H9 (cell line): ENCODE measurements around the gene SIX1. TPM values are rescaled to one million over a fixed set of nuclear protein-coding genes. Genes with fewer than 3 reads are reported as not detected.

Experiments used
- DNase-seq: peaks from one replicate; pipeline ENCODE4 v3.0.0-alpha.2; 2017
- H2AFZ ChIP-seq: one replicate; pipeline ENCODE4 v1.6.1; 2013; ENCODE audit warnings: mild to moderate bottlenecking, low read length, control low read depth, moderate library complexity
- H2AK5ac ChIP-seq: 2 replicates; pipeline ENCODE4 v1.6.1; 2013; ENCODE audit warnings: low read length, control low read depth, mixed read lengths; ENCODE audit not compliant: insufficient read length
- H2BK120ac ChIP-seq: one replicate; pipeline ENCODE4 v1.6.1; 2013; ENCODE audit warnings: low read depth, mild to moderate bottlenecking, low read length, control low read depth, inconsistent platforms; ENCODE audit not compliant: poor library complexity, severe bottlenecking
- H2BK12ac ChIP-seq: 2 replicates; pipeline ENCODE4 v1.6.1; 2013; ENCODE audit warnings: low read length, control low read depth, mixed read lengths, low read depth; ENCODE audit not compliant: insufficient read length
- H2BK15ac ChIP-seq: 2 replicates; pipeline ENCODE4 v1.6.1; 2013; ENCODE audit warnings: low read depth, low read length, control low read depth
- H2BK20ac ChIP-seq: one replicate; pipeline ENCODE4 v1.6.1; 2013; ENCODE audit warnings: low read depth, mild to moderate bottlenecking, low read length, control low read depth, inconsistent platforms; ENCODE audit not compliant: poor library complexity, severe bottlenecking
- H2BK5ac ChIP-seq: 2 replicates; pipeline ENCODE4 v1.6.1; 2013; ENCODE audit warnings: low read length, control low read depth, mixed read lengths; ENCODE audit not compliant: insufficient read length
- H3K14ac ChIP-seq: 2 replicates; pipeline ENCODE4 v1.6.1; 2013; ENCODE audit warnings: low read length, control low read depth; ENCODE audit not compliant: insufficient read depth
- H3K18ac ChIP-seq: 2 replicates; pipeline ENCODE4 v1.6.1; 2013; ENCODE audit warnings: low read depth, mild to moderate bottlenecking, mixed read lengths, low read length, control low read depth; ENCODE audit not compliant: insufficient read length
- H3K23ac ChIP-seq: 2 replicates; pipeline ENCODE4 v1.6.1; 2013; ENCODE audit warnings: low read length, control low read depth, mixed read lengths, low read depth; ENCODE audit not compliant: insufficient read length
- H3K23me2 ChIP-seq: 2 replicates; pipeline ENCODE4 v1.6.1; 2013; ENCODE audit warnings: low read depth, mild to moderate bottlenecking, mixed read lengths, low read length, control low read depth; ENCODE audit not compliant: insufficient read length, poor library complexity, severe bottlenecking
- H3K27ac ChIP-seq: 2 replicates; pipeline ENCODE4 v1.5.1; 2013; ENCODE audit warnings: low read length, control low read depth, mixed read lengths, low read depth; ENCODE audit not compliant: insufficient read length
- H3K27me3 ChIP-seq: 2 replicates; pipeline ENCODE4 v1.6.1; 2013; ENCODE audit warnings: low read length, control low read depth, inconsistent platforms; ENCODE audit not compliant: insufficient read depth
- H3K4ac ChIP-seq: 2 replicates; pipeline ENCODE4 v1.6.1; 2013; ENCODE audit warnings: low read depth, mild to moderate bottlenecking, control low read depth, inconsistent platforms, low read length, moderate library complexity
- H3K4me1 ChIP-seq: 2 replicates; pipeline ENCODE4 v1.6.1; 2013; ENCODE audit warnings: low read length, control low read depth, inconsistent platforms; ENCODE audit not compliant: insufficient read depth
- H3K4me2 ChIP-seq: 2 replicates; pipeline ENCODE4 v1.6.1; 2013; ENCODE audit warnings: low read length, control low read depth, mixed read lengths; ENCODE audit not compliant: insufficient read length, insufficient read depth
- H3K56ac ChIP-seq: 2 replicates; pipeline ENCODE4 v1.6.1; 2013; ENCODE audit warnings: low read depth, mild to moderate bottlenecking, mixed read lengths, low read length, control low read depth; ENCODE audit not compliant: insufficient read length
- H3K79me1 ChIP-seq: 2 replicates; pipeline ENCODE4 v1.6.1; 2013; ENCODE audit warnings: low read depth, mild to moderate bottlenecking, moderate library complexity, low read length, control low read depth, inconsistent platforms; ENCODE audit not compliant: insufficient read depth, poor library complexity, severe bottlenecking
- H3K79me2 ChIP-seq: 2 replicates; pipeline ENCODE4 v1.6.1; 2013; ENCODE audit warnings: low read length, control low read depth, inconsistent platforms; ENCODE audit not compliant: insufficient read depth
- H3K9ac ChIP-seq: 2 replicates; pipeline ENCODE4 v1.6.1; 2013; ENCODE audit warnings: low read length, control low read depth, mixed read lengths; ENCODE audit not compliant: insufficient read length; ENCODE audit errors: extremely low read depth
- H3K9me3 ChIP-seq: one replicate; pipeline ENCODE4 v1.6.1; 2013; ENCODE audit warnings: low read depth, low read length, inconsistent platforms; ENCODE audit not compliant: control insufficient read depth
- H3T11ph ChIP-seq: one replicate; pipeline ENCODE4 v1.6.1; 2013; ENCODE audit warnings: mild to moderate bottlenecking, low read length, control low read depth, inconsistent platforms
- H4K20me1 ChIP-seq: one replicate; pipeline ENCODE4 v1.6.1; 2013; ENCODE audit not compliant: control insufficient read depth, insufficient read length, insufficient read depth
- H4K5ac ChIP-seq: 2 replicates; pipeline ENCODE4 v1.6.1; 2013; ENCODE audit warnings: low read depth, mild to moderate bottlenecking, mixed read lengths, low read length, control low read depth; ENCODE audit not compliant: insufficient read length
- H4K8ac ChIP-seq: replicated peaks from 2 replicates; pipeline ENCODE4 v1.6.1; 2013; ENCODE audit warnings: low read length, control low read depth, mixed read lengths, low read depth; ENCODE audit not compliant: insufficient read length
- H4K91ac ChIP-seq: 2 replicates; pipeline ENCODE4 v1.6.1; 2013; ENCODE audit warnings: low read depth, mild to moderate bottlenecking, moderate library complexity, mixed read lengths, low read length, control low read depth; ENCODE audit not compliant: insufficient read length
- H3K27ac Mint-ChIP-seq, 3 experiments: 2 replicates in 2 of 3; 3 replicates in 1 of 3; pipeline ENCODE4 v1.8.0; 2020 to 2021; ENCODE audit warnings: mixed read lengths in 3 of 3, mild to moderate bottlenecking in 1 of 3, moderate library complexity in 1 of 3
- H3K27me3 Mint-ChIP-seq: 2 replicates; pipeline ENCODE4 v1.8.0; 2021; ENCODE audit warnings: low read depth, mild to moderate bottlenecking, moderate library complexity, mixed read lengths
- H3K36me3 Mint-ChIP-seq, 3 experiments: 2 replicates in 2 of 3; 3 replicates in 1 of 3; pipeline ENCODE4 v1.8.0; 2020 to 2021; ENCODE audit warnings: low read depth in 3 of 3, mixed read lengths in 3 of 3; ENCODE audit not compliant: insufficient read depth in 1 of 3
- H3K4me1 Mint-ChIP-seq, 2 experiments: 2 replicates each; pipeline ENCODE4 v1.8.0; 2020; ENCODE audit warnings: mixed read lengths in 2 of 2
- H3K4me3 Mint-ChIP-seq, 2 experiments: 2 replicates in 1 of 2; 3 replicates in 1 of 2; pipeline ENCODE4 v1.8.0; 2020 to 2021; ENCODE audit warnings: mild to moderate bottlenecking in 2 of 2, mixed read lengths in 2 of 2, moderate library complexity in 1 of 2
- H3K9me3 Mint-ChIP-seq, 2 experiments: 2 replicates in 1 of 2; 3 replicates in 1 of 2; pipeline ENCODE4 v1.8.0; 2020; ENCODE audit warnings: mild to moderate bottlenecking in 2 of 2, mixed read lengths in 2 of 2, moderate library complexity in 1 of 2
- WGBS: extraction: QIAGEN DNeasy Blood & Tissue Kit; methylation state at CpG from one replicate; pipeline ENCODE4 v1.1.7; 2013; ENCODE audit warnings: missing lambda C conversion rate, low lambda C conversion rate, mixed read lengths; ENCODE audit not compliant: insufficient read length; ENCODE audit errors: extremely low coverage; 5-methylcytosine and 5-hydroxymethylcytosine counted together
- total RNA-seq: library from RNA; stranded (reverse); gene quantifications from 2 replicates; pipeline ENCODE4 v1.2.1, GENCODE V29; 2021
- TF ChIP-seq, protein P1 (sequence below): fragments of 200-600 bp; sonication (generic); conservative IDR thresholded peaks from 3 replicates; pipeline ENCODE4 v1.8.0; 2021; ENCODE audit warnings: antibody characterized with exemption, mild to moderate bottlenecking

SIX1 gene
- total RNA-seq, 1 experiment from 2014 or later: 0.17 TPM

DNA sequence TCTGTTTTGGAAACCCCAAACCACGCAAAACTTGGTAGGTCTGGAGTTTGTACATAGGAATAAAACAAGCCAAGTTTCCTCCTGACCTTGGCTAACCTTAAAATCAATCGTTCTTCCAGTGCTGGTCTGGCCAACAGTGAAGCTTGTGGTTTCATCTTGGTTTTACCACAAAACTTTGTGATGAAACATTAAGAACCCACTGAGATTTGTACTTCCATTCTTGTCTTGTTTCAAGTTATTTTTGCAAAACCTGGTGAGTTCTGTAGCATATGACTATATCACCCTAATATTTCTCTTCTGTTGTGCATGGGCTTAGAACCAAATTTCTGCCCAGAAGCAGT lies 26.4 kb downstream of the SIX1 start:
- DNase-seq: no peak
- Mint-ChIP-seq H3K4me3 (no peak overlapping the region), H3K27ac (no peak overlapping the region), H3K36me3 (no peaks in the 10 kb centered on the region), H3K9me3 (no peaks in the 10 kb centered on the region), H3K4me1 (peaks cover 0 to 12% of the 10 kb centered on the region in 2 experiments; a peak in 3 of 4 replicates), H3K27me3 (peaks cover 6% of the 10 kb centered on the region)
- Histone ChIP-seq H4K20me1 (no peaks in the 10 kb centered on the region), H3K4me2 (no peak overlapping the region), H3K18ac (no peak overlapping the region), H3K23ac (no peak overlapping the region), H3K4ac (no peak overlapping the region), H2AK5ac (no peak overlapping the region), H3K27ac (no peak overlapping the region), H3K4me1 (peaks cover 3% of the 10 kb centered on the region; the same call in 1 of the 2 replicates), H3K23me2 (no peaks in the 10 kb centered on the region), H3K27me3 (no peaks in the 10 kb centered on the region), H4K8ac (no peak overlapping the region), H2BK120ac (no peak overlapping the region), H3K9me3 (no peaks in the 10 kb centered on the region), H3K56ac (no peak overlapping the region), H3T11ph (no peak overlapping the region), H3K79me1 (no peaks in the 10 kb centered on the region), H3K14ac (no peak overlapping the region), H2BK12ac (no peak overlapping the region), H2BK5ac (no peak overlapping the region), H2BK20ac (no peak overlapping the region), H3K9ac (no peak overlapping the region), H3K79me2 (no peaks in the 10 kb centered on the region), H2AFZ (no peak overlapping the region), H2BK15ac (no peak overlapping the region), H4K91ac (no peak overlapping the region), H4K5ac (no peak overlapping the region)
- TF ChIP-seq, protein P1, sequence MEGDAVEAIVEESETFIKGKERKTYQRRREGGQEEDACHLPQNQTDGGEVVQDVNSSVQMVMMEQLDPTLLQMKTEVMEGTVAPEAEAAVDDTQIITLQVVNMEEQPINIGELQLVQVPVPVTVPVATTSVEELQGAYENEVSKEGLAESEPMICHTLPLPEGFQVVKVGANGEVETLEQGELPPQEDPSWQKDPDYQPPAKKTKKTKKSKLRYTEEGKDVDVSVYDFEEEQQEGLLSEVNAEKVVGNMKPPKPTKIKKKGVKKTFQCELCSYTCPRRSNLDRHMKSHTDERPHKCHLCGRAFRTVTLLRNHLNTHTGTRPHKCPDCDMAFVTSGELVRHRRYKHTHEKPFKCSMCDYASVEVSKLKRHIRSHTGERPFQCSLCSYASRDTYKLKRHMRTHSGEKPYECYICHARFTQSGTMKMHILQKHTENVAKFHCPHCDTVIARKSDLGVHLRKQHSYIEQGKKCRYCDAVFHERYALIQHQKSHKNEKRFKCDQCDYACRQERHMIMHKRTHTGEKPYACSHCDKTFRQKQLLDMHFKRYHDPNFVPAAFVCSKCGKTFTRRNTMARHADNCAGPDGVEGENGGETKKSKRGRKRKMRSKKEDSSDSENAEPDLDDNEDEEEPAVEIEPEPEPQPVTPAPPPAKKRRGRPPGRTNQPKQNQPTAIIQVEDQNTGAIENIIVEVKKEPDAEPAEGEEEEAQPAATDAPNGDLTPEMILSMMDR: no peak
- WGBS: no CpG with 5 or more reads among the region's 2 CpGs
